CD4-positive, alpha-beta T cell treated with Interleukin-4 for 4 hours (primary cell): ENCODE data around the gene CNNM1.

Experiments used
- DNase-seq: peaks from one replicate; pipeline ENCODE4 v3.0.0-alpha.2; 2020

CNNM1 gene

DNA sequence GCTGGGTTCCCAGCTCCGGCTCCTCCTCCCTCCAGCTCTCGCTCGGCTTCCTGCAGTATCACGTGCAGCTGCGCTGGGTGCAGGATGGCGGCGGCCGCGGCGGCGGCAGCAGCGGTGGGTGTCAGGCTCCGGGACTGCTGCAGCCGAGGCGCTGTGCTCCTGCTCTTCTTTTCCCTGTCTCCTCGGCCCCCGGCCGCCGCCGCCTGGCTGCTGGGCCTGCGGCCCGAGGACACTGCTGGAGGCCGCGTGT is at the start of gene CNNM1:
Gene CNNM1 (plus strand): TSS at position 53 of the 250 bp plus-strand sequence. CDS start 32 bp downstream, at position 85.
- DNase-seq: no peak

DNA sequence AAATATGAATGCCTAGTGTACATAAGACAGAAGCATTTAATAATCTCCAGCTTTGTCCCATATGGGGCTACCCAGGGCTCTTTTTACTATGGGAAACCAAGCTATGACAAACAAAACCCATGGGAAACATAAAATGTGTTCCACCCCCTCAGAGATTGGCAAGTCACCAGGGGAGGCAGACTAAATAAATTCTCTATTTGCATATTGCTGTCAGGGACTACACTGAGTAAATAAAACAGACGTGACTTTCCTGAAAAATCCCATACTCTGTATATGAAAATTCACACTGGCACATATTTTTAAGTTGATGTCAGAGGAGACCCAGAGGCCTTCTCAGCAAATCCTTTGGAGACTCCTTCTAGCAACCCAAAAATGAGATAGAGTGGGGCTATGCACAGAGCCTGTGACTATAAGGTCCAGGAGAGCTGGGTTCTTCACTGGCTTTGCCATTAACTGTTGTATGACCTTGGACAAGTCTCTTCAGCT is 49.5 kb upstream of the CNNM1 start:
- no peak for DNase-seq

DNA sequence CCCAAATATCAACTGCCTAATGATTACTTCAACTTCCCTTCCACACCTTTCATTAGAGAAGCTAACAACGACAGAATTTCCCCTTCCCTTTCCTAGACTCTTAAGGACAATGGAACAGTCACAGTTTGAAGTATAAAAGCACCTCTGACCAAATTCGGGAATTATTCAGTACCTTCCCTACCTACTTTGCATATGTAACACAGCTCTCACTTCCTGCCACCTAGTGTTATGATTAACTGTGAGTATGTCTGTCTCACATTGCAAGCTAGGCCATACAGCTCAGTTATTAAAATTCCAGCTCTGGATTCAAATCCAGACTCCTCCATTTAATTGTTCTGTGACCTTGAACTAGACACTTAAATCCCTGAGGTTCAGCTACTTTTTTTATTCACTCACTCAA is 48.7 kb upstream of the CNNM1 start:
- DNase-seq: no peak

DNA sequence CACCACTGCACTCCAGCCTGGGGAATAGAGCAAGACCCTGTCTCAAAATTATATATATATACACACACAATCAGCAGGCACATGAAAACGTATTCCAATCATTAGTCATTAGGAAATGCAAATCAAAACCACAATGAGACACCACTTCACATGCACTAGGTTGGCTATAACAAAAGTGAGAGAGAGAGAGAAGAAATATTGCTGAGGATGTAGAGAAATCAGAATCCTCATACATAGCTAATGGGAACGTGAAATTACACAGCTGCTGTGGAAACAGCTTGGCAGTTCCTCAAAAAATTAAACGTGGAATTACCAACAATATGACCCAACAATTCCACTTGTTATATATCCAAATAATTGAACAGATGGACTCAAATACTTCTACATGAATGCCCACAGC is 43.3 kb upstream of the CNNM1 start:
- no peak for DNase-seq

DNA sequence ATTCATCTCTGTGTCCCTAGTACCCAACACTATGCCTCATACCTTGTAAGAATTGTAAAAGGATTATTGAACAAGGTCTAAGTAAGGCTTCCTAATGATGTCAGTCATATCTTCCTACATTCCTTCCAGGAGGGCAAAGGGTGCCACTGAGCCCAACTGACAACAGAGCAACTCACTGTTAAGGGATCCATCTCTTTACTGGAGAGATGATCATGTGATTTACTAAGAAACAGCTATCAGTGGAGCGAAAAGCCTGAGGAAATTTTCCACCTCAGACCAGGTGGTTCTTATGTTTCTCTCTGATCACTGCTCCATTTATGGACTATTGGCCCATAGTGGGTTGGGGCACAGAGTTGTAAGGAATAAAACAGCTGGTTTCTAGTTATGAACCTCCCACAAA is 38.9 kb upstream of the CNNM1 start:
- no peak for DNase-seq

DNA sequence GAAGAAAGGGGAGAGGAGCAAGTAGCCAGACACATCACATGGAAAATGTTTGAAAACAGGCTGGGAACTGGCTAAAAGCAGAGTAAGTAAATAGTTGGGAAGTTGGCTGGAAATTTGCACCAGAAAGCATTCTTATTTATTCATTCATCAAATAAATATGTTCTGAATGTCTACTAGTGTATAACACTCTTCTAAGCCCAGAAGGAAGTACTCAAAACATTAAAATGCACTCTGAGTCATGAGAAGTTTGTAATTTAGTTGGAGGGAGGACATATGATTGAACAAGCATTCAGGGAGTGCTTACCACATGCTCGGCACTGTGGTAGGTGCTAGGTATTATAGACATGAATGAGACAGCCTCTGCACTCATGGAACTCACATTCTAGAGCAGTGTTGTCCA is 37.0 kb upstream of the CNNM1 start:
- DNase-seq: no peak

DNA sequence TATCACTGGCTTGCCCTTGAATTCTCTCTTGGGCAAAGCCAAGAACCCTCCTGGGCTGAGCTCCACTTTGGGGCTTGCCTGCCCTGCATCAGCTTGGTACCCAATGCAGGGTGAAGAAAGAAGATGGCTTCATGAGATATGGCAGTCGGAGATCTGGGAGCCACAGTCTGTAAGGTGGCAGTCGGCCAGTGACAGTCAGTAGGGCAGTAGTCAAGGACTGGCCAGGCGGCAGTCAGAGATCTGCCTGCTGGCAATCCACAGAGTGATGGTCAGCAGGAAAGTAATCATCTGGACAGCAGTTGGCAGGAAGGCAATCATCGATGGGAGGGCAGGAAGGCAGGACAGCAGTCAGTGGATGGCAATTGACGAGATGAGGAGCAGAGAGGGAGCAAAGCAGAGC is 32.6 kb upstream of the CNNM1 start:
- no peak for DNase-seq

DNA sequence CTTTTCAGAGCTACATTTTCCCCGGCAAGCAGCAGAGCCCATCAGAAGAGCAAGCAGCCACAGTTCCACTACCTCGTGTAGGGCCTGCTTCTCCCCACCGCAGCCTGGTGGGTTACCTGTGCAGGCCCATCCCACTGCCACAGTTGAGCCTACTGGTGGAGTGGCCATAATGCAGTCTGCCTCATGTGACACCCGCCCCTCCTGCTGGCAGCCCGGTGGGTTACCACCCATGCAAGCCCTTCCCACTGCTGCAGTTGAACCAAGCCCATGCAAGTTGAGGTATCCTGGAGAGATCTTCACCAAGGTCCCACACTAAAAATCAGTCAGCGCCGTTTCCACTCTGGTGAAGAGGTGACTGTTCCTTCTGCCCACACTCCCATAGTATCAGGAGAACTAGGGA is 32.1 kb upstream of the CNNM1 start:
- DNase-seq: no peak

DNA sequence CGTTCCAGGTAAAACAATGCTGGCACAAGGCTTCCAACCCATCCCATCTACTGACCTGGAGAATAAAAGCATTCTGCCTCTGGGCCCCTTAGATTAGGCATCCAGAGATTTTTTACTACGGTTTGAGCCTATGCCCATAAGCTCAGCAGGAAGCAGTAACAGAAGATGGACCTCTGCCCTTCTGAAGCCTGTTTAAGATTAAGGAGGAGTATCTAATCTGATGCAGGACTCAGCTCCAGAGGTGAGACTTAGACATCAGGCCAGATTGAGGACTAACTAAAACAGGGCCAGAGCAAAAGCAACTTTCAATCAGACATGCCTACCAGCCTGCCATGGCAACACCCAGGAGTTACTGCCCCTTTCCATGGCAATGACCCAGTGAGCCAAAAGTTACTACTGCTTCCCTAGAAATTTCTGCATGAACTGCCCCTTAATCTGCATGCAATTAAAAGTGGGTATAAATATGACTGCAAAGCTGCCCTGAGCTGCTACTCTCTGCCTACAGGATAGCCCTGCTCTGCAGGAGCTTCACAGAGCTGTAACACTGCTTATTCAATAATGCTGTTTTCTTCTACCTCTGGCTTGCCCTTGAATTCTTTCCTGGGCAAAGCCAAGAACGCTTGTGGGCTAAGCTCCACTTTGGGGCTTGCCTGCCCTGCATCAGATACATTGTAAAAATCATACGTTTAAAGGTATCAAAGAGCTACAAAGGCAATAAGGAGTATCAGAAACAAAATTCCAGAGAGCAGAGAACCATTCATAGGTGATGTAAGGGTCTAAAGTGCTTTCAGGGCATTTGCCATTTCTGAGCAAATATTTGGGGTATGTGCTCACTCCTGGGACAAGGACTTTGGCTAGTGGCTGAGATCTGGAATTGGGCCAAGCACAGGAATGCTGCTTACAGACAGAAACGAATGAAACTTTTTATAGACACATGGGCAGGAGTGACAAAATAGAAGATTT is 25.0 kb upstream of the CNNM1 start:
- DNase-seq: no peak

DNA sequence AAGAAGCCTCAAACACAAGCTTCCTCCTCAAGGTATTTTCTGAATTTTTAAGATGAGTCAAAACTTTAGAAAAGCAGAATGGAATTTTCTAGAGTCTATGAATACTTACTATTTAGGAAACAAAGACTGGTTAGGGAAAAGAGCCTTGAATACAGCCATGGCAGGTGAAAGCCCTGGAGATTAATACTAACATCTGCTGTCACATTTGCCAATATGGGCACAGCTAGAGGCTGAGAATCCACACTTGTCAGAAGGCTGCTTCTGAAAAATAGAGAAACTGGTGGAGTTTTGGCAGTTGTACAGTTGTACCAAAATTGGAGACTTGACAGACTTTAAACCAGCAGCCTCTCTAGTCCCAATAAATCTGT is 24.3 kb upstream of the CNNM1 start:
- no peak for DNase-seq

DNA sequence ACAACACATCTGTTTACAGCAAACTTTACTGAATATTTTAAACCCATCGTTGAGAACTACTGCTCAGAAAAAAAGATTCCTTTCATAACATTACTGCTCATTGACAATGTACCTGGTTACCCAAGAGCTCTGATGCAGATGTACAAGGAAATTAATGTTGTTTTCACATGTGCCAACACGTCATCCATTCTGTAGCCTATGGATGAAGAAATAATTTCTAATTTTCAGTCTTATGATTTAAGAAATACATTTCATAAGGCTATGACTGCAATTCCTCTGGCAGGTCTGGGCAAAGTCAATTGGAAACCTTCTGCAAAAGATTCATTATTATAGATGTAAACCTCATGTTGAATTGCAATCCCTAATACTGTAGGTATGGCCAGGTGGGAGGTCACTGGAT is 16.7 kb upstream of the CNNM1 start:
- DNase-seq: no peak

DNA sequence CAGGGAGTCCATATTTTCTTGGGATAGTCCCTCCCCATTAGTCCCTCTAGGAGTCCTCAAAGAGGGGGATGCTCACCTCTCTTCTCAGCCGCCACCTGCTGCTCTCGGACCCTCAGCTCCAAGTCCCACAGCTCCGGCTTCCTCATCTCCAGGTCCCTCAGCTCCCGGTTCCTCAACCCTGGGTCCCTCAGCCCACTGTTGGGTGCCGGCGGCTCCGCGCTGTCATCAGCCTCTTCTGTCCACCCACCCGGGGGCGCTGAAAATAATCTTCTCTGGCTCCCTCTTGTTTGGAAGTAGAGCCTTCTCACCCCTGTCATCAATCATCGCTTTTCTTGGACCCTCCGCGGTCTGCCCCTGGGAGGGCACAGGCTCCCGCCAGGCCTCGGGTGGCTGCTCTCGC is 13.3 kb upstream of the CNNM1 start:
- DNase-seq: no peak

DNA sequence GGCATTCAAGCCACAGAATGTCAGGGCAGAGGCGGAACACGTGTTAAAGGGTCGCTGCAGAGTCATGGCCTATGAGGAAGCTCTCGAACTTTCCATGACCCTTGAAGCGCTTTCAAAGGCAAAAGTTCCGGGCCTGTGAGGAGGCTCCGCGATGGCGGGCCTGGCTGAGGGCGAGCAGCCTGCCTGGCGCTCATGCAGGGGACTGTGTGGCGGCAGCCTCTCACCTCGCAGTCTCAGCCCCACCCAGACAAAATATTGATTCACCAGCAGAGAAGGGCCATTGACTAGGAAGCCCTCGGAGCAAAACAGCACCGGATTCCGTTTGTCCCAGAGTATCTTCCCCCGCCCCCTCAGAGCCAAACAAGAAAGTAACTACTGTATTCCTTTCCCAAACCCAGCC is 12.8 kb upstream of the CNNM1 start:
- DNase-seq: no peak

DNA sequence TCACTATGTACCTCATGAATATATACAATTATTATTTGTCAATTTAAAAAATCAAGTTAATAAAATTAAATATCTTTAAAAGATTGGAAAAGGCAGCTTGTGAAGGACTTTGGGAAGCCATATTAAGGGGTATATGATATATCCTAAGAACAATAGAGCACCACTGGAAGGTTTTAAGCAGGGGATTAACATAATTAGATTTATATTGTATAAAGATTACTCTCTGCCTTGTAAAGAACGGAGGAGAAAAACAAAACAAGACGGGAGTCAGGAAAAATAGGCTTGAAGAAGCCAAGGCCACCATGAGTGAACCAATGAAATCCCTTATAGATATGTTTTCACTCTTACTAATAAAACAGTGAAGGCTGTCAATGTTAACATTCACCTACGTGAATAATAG is 11.1 kb upstream of the CNNM1 start:
- DNase-seq: no peak

DNA sequence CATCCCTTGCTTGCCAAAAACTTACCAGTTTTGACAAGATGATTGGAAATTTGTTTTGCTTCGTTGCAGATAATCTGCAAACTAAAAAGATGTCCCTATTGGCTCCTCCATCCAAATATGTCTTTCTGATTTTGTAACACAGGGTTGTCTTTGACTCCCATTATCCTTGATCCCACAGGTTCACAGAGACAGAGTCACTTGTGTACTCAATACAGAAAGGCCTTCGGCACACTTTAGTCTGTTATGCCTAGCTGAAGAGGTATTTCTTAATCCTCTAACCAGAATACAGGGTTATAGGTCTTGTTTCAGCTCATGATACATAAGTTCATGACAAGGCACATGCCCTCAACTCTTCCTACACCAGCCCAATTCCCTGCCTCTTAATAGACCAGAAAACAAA is 10.7 kb upstream of the CNNM1 start:
- no peak for DNase-seq

DNA sequence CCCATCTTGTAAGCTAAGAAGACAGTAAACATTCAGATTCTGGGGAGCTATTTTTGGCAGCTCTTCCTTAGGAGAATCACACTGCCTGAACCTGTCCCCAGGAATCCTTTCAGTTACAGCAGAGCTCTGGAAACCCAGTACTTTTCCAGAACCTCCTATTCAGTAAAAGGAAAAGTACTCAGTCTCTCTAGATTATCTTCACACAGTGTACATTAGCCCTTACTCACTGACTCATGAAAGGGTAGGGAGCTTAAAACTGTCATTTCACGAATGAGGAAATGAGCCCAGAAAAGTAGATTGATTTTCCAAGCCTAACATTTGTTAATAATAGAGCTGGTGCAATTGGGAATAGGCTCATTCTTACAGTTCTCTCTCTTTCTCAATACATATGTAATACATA is 3.9 kb upstream of the CNNM1 start:
- no peak for DNase-seq

DNA sequence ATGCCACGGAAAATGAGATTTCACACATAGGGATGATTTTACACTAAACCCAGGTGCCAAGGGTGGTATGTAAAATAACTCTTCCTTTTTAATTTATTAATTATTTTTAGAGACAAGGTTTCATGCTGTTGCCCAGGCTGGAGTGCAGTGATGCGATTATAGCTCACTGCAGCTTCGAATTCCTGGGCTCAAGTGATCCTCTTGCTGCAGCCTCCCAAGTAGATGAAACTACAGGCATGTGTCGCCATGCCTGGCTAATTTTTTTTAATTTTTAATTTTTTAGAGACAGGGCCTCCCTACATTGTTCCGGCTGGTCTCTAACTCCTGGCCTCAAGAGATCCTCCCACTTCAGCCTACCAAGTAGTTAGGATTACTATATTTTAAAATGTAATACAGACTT is 2.3 kb upstream of the CNNM1 start:
- DNase-seq: no peak

DNA sequence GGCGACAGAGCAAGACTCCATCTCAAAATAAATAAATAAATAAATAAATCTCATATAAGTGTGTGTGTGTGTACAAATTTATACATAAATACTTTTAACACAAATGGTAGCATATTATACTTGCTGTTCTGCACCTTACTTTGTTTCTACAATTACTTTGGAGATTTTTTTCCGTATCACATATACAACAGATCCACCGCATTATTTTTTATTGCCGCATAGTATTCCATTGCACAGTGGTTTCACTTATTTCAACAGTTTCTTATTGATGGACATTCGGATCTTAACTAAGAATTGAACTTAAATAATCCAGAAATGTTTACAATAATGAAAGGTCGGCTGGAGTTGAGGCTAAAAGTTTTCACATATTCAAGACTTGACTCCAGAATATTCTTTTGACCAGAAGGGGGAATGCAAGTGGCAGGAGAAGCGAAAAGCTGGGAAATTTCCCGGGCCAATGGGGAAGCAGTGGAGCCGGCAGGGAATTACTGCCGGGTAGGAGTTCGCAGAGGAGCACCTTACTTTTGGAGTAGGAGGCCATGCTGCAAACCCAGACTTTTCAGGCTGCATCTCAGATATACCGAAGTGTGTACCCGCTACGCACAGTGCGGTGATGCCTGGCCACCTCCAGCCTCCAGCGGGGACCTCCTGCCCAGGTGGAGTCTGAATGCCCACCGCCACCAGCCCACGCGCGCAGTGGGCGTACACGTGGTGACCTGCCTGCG is 415 bp upstream of the CNNM1 start:
- DNase-seq: no peak

DNA sequence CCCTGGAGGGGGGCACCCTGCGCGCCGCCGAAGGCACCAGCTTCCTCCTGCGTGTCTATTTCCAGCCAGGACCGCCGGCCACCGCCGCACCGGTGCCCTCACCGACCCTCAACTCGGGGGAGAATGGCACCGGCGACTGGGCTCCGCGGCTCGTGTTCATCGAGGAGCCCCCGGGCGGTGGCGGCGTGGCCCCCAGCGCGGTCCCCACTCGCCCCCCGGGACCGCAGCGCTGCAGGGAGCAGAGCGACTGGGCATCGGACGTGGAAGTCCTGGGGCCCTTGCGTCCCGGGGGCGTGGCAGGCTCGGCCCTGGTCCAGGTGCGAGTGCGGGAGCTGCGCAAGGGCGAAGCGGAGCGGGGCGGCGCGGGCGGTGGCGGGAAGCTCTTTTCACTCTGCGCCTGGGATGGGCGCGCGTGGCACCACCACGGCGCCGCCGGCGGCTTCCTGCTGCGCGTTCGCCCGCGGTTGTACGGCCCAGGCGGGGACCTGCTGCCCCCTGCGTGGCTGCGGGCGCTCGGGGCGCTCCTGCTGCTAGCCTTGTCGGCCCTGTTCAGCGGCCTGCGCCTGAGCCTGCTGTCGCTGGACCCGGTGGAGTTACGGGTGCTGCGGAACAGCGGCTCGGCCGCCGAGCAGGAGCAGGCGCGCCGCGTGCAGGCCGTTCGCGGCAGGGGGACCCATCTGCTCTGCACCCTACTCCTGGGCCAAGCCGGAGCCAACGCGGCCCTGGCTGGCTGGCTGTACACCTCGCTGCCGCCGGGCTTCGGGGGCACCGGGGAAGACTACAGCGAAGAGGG is 594 bp downstream of the CNNM1 start:
- no peak for DNase-seq

DNA sequence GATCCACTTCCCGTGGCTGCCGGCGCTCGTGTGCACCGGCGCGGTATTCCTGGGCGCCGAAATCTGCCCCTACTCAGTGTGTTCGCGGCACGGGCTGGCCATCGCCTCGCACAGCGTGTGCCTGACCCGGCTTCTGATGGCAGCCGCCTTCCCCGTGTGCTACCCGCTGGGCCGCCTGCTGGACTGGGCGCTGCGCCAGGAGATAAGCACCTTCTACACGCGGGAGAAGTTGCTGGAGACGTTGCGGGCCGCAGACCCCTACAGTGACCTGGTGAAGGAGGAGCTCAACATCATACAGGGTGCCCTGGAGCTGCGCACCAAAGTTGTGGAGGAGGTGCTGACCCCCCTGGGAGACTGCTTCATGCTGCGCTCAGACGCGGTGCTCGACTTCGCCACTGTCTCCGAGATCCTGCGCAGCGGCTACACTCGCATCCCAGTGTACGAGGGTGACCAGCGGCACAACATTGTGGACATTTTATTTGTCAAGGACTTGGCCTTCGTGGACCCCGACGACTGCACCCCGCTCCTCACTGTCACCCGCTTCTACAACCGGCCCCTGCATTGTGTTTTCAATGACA is 1.3 kb downstream of the CNNM1 start:
- DNase-seq: no peak

DNA sequence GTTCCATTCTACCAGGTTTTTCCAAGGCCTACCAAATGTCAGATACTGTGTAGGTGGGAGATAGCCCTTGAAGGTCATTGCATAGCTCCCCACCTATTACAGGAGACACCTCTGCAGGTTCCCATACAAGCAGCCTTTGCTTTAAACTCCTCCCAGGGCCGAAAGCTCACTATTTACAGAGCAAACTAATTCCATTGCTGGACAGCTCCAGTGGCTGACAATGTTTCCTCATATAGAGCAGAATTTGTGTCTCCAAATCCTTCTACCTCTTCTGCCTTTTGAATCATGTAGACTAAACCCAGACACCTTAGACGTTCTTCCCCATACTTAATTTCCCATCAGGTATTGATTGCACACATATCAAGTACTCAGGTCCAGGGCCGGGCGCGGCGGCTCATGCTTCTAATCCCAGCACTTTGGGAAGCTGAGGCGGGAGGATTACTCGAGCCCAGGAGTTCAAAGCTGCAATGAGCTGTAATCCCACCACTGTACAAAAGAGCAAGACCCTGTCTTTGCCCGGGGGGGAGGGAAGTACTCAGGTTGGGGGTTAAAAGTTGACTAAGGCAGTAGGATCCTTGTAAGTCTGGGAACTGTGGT is 2.1 kb downstream of the CNNM1 start:
- DNase-seq: no peak

DNA sequence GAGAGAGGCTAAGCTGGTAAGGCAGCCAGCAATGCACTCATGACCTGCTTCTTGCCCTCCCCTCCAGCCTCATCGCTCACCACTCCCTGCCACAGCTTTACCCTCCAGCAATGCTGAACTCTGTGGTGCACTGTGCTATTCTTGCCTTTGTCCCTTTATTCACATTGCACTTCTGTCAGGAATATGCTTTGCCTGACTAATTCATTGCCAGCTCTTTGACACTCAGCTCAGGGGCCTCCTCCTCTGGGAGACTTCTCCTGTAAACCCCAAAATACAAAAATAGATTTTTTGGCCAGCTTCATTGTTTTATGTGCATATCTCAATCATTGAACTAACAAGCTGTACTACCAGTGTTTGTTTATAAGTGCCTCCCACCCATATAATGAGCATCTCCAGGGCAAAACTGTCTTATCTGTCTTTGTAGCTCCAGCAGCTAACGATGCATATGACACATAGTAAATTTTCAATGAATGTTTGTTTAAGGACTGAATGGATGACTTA is 8.2 kb downstream of the CNNM1 start:
- DNase-seq: no peak

DNA sequence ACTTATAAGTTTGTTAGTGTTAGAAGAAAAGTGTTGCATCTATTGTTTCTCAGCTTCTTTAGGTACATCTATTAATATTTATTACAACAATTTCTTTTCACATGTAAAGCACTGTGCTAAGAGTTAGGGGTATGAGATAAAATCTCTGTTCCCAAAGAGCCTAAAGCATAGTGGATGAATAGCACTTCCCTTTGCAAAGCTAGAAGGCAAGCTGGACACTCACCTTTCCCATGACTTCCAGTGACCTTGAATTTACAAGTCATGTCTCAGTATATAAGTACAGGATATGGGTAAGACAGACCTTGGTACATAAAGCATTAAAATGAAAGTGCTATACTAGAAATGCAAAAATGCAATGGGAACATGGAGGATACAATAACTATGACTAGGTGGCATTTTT is 8.7 kb downstream of the CNNM1 start:
- DNase-seq: no peak
